ENCODE results near the gene RPS6KA4. TPM values are rescaled to one million over a fixed set of nuclear protein-coding genes. Genes with fewer than 3 reads are reported as not detected.

RPS6KA4 gene
- total and polyA plus RNA-seq, 2 of the 13 experiments (the other 11 are each of a cell fraction or from before 2014, with no cell fraction given): 8.9 to 14.2 TPM

DNA sequence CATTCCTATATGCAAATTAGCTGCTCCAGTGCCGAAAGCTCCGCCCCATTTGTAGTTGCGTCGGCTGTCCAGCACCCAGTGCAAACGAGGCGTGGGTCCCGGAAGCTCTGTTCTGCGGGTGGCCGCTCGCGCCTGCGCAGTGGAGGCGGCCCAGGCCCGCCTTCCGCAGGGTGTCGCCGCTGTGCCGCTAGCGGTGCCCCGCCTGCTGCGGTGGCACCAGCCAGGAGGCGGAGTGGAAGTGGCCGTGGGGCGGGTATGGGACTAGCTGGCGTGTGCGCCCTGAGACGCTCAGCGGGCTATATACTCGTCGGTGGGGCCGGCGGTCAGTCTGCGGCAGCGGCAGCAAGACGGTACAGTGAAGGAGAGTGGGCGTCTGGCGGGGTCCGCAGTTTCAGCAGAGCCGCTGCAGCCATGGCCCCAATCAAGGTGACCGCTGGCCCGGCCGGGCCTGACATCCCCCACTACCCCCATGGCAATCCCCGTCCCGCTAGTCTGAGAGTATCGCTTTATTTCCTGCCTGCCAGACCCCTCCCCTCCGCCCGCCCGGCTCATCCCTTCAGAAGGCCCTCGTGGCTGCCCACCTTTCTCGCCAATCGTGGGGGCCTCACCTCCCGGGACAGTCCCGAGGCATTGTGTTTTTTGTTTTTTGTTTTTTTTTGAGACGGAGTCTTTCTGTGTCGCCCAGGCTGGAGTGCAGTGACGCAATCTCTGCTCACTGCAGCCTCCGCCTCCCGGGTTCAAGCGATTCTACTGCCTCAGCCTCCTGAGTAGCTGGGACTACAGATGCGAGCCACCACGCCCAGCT, 40.8 kb upstream of the RPS6KA4 start, which contains the start of gene PRDX5 (continued):
- peak; percentile 77 for TF ChIP-seq HOXA5 (CRISPR knock-in tag; IDR thresholded peaks at IDR 0.05)
- peak; percentile 73 for TF ChIP-seq SP5 (CRISPR knock-in tag; IDR thresholded peaks at IDR 0.05; ENCODE audit: borderline replicate concordance, low read depth)
- peak; percentile 84 for TF ChIP-seq ZNF501 (CRISPR knock-in tag; IDR thresholded peaks at IDR 0.05)
- peak; percentile 87 for TF ChIP-seq PHF21A (CRISPR knock-in tag; IDR thresholded peaks at IDR 0.05)
- TF ChIP-seq TBX3 (IDR thresholded peaks at IDR 0.05; ENCODE audit: borderline replicate concordance): 0 out of 2 replicates have a peak, but pooled peaks have one; percentile 55
- TF ChIP-seq JDP2 (CRISPR knock-in tag; IDR thresholded peaks at IDR 0.05; ENCODE audit: borderline replicate concordance): no peak
- peak; percentile 86 for TF ChIP-seq RBFOX2 (IDR thresholded peaks at IDR 0.05; ENCODE audit: low read depth, low read length)
- TF ChIP-seq NCOA2 (CRISPR knock-in tag; IDR thresholded peaks at IDR 0.05): no peak
- TF ChIP-seq ZNF251 (CRISPR knock-in tag; IDR thresholded peaks at IDR 0.05): 0 out of 2 replicates have a peak, but pooled peaks have one; percentile 88
- TF ChIP-seq KIAA2018 (CRISPR knock-in tag; IDR thresholded peaks at IDR 0.05; ENCODE audit: borderline replicate concordance): no peak
- TF ChIP-seq CBX2 (IDR thresholded peaks at IDR 0.05; ENCODE audit: low read depth, low read length): no peak
- no peak for TF ChIP-seq CBX2 (CRISPR knock-in tag; IDR thresholded peaks at IDR 0.05; ENCODE audit: low read depth)
- TF ChIP-seq MXI1 (IDR thresholded peaks at IDR 0.05; ENCODE audit: borderline replicate concordance, low read depth, low read length): peak; percentile 70; the same call in 1 of the 3 replicates
- TF ChIP-seq PRDM15 (CRISPR knock-in tag; IDR thresholded peaks at IDR 0.05): peak; percentile 46; the same call in 1 of the 2 replicates
- 0 out of 2 replicates have a peak, but pooled peaks have one; percentile 4 for TF ChIP-seq REPIN1 (CRISPR knock-in tag; IDR thresholded peaks at IDR 0.05; ENCODE audit: borderline replicate concordance, low read depth)
- TF ChIP-seq ZNF343 (CRISPR knock-in tag; IDR thresholded peaks at IDR 0.05): 0 out of 2 replicates have a peak, but pooled peaks have one; percentile 77
- peak; percentile 92 for TF ChIP-seq ZNF224 (CRISPR knock-in tag; IDR thresholded peaks at IDR 0.05)
- TF ChIP-seq NCOA1 (CRISPR knock-in tag; IDR thresholded peaks at IDR 0.05): peak; percentile 28; the same call in 1 of the 2 replicates
